ENCODE measurements around the gene CPAMD8.

- TF ChIP-seq CTCF (IDR thresholded peaks at IDR 0.05): no peak
- no peak for TF ChIP-seq POLR2A (IDR thresholded peaks at IDR 0.05)
These were observed 144.5 kb downstream of the CPAMD8 start for GRCh38 chr19:16882146-16882545.

Data from body of pancreas (tissue), 4 donors.